Amniotic epithelial cell (primary cell): ENCODE data around the gene ALAS1.
A peak's percentile ranks its signal among the peaks of the same experiment; 100 is the strongest.
"Not testable (repeated sequence)": the region's sequence is repeated elsewhere in the genome, so short reads cannot be mapped to it uniquely, and the experiment has no call there.

ENCODE experiments used
- DNase-seq: peaks from one replicate; pipeline ENCODE4 v3.0.0-alpha.2; 2010; ENCODE audit warnings: low read depth

ALAS1 gene

DNA sequence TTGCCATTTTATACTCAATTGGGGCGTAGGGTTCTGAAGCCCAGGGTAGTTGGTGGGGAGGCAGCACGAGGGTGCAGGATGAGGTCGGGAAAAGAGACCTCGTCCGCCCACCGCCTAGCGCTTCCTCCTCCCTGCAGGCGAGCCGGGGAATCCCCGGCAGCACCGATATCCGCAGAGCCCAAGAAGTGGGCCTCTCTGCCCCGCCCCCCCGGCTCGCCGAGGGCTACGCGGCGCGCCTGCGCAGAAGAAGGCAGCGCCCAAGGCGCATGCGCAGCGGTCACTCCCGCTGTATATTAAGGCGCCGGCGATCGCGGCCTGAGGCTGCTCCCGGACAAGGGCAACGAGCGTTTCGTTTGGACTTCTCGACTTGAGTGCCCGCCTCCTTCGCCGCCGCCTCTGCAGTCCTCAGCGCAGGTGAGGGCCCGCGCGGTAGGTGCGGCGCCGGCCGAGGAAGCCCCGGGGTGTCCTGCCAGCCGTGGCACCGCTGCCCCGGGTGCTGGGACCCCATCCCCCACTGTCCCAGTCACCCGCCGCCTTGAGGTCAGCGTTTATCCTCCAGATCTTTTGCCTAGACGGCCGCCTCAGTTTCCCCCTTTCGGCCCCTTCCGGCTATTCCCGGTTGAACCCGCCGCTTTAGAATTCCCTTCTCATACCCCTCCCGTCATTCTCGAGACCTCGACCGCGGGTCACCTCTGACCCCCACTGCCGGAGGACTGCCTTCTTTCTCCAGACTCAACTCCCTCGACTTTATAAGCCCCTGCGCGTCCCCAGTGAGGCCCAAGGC is at the start of gene ALAS1:
TSS of gene ALAS1 (plus strand) at position 319 of the 784 bp plus-strand sequence. CDS start 1,082 bp downstream, outside the sequence.
- DNase-seq: peak; percentile 74

DNA sequence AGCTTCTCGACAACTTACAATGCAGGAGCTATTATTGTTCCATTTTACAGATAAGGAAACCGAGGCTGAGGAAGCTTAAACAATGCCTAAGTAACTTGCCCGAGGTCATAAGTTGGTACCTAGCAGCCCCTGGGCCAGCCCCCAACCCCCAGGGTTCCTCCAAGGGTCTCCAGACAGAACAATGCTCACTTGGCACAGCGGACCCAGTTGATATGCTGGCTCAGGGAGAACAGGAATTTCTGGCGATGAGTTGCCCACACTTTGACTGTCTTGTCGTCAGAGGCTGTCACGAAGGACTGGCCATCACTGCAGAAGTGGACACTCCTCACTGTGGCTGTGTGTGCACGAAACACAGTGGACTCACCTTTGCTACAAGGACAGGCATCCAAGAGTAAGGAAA is 48.9 kb upstream of the ALAS1 start:
- DNase-seq: no peak

DNA sequence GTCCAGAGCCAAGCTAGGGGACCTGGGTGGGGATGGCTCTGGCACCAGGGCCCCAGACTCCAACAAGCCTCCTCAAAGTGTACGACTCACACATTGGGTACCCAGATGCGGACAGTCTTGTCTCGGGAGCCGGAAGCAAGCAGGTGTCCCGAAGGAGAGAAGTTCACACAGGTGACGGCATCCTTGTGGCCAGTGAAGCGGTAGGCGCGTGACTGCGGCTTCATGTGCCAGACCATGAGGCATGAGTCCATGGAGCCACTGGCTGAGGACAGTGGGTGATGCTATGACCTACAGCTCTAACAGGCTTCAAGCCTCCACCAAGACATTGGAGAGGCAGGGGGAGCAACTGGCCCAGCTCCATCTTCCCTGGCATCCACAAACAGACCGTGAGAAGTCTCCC is 48.2 kb upstream of the ALAS1 start:
- no peak for DNase-seq

DNA sequence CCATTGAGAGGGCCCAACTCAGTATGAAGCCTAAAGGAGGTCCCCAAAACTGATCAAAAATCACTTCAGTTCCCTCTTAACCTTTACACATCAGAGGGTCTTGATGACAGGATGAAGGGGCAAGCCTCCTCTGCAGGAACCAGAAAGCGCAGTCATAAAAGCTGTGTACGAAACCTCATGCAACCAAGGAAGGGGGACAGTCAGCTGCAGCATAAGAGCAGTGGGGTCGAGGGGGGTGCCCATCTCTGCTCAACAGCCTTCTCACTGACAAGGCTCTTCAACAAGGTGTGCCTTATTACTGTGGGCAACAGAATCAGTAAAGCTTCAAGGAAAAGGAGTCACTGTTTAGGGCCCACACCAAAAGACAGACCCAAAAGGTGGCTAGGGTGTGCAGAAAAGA is 47.6 kb upstream of the ALAS1 start:
- no peak for DNase-seq

DNA sequence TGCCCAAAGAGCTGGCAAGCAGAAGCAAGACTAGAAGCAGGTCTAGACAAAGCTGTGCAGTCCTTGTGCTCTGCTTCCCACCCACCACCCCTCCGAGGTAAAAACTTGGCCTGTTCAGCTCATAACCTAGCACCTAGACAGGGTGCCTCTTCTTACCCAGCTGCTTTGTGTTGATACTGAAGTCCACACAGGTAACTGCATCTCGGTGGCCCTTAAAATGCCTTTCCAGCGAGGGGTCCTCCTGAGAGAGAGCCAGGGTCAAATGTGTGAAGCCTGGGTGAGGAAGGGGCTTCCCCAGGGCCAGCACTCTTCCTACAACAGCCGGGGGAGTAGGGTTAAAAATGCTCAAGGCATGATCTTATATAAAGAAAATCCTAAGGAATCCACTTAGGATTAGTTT is 47.1 kb upstream of the ALAS1 start:
- no peak for DNase-seq

DNA sequence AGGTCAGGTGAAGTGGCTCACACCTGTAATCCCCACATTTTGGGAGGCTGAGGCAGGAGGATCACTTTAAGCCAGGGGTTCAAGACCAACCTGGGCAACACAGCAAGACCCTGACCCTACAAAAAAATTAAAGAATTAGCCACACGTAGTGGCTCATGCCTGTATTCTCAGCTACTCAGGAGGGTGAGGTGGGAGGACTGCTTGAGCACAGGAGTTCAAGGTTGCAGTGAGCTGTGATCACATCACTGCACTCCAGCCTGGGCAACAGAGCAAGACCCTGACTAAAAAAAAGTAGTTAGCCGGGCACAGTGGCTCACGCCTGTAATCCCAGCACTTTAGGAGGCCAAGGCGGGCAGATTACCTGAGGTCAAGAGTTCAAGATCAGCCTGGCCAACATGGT is 46.0 kb upstream of the ALAS1 start:
- not testable (repeated sequence) for DNase-seq

DNA sequence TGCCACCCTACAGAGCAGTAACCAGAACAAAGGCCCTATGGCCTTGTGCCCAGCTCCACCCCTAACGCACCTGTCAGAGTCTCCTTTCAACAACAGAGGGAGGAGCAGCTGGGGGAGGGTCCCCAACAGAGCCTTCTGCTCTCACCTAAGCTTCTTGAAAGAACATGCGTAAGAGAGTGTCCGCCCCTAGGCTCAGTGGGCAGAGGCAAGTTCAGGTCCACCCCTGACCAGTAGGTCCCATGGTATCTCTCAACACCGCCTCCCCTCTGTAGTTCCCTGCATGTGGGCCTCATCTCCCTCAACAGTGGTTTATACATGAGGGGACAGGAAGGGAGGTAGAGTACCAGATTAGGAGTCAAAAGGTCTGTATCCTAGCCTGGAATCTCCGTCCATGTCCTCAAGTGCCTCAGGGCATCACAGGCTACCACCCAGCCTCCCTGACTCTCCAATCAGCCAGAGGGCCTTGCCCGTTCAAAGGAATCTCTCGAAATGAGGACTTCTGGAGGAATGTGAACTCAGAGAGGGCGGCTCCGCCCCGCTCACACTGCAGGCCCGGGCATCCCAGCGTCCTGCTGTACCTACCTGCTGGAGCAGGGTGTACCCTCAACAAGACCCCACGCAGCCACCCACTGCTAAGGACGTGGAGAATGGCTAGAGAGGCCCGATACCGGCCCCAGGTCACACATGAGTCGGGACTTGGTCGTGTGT is 44.4 kb upstream of the ALAS1 start:
- DNase-seq: peak; percentile 8

DNA sequence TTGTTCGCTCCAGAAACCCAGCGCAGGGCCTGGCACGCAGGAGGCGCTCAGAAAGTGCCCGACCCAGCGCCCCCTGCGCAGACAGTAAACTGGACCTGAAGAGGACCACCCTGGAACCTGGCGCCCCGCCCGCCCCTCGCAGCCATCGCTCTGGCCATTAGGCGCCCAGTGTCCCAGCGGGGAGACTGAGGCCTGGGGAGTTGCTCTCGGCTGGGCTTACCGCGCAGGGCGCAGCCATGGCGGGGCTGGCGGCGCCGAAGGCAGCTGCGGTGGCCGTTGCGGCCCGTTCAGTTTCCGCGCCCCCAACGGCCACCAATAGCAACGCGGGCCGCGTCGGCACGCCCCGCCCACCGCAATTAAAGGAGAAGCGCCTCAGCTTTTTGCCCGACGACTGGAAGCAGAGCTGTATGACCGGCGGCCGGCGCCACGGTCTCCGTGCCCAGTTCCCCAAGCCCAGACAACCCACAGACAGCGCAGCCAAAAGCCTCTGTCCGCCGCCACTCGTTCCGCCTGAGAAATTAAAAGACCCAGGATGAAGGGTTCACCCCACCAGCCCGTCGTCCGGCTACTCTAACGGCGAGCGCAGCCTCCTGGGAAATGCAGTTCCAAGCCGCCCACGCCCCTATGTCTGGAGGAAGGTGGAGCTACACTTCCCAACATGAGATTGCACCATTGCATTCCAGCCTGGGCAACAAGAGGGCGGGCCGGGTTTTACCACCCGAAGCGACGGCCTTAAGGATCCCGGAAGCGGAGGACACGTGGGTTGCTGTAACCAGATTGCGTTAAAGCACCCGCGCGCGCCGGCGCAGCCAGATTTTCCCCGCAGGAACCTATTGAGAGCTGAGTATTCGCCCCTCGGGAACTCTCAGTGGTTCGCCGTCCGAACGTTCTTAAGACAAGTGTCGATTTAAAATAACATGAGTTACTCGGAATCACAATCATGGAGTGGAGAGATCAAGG is 43.5 kb upstream of the ALAS1 start, which contains the start of gene POC1A:
TSS of gene POC1A (minus strand) at position 289 of the 960 bp plus-strand sequence. CDS start at position 238, 51 bp downstream.
- peak; percentile 98 for DNase-seq

DNA sequence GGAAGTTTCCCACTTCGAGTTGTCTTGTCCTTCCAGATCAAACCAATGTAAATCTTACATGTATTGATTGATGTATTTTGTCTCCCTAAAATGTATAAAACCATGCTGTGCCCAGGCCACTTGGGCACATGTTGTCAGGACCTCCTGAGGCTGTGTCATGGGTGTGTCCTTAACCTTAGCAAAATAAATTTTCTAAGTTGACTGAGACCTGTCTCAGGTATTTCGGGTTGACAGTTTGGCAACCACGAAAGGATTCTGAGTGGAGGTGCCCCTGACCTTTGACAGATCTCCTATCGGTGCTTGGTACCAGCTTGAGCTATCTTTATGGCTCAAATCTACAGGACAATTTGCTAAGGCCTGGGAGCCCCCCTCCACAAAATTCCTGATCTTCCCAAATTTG is 42.0 kb upstream of the ALAS1 start:
- DNase-seq: no peak

DNA sequence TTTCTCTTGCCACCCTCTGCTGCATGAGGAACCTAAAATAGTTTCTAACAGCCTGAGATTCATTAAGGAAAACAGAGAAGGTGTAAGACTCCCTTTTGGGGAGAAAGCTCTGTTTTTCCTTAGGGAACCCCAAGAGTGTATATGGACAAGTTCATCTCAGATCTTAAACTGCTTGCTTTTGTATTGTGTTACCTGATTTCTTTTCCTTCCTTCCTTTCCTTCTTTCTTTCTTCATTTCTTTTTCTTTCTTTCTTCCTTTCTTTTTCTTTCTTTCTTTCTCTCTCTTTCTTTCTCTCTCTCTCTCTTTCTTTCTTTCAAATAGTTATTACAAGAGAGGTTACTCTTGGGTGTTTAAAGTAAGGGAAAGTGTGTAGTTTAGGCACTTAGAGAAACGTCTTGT is 38.5 kb upstream of the ALAS1 start:
- no peak for DNase-seq

DNA sequence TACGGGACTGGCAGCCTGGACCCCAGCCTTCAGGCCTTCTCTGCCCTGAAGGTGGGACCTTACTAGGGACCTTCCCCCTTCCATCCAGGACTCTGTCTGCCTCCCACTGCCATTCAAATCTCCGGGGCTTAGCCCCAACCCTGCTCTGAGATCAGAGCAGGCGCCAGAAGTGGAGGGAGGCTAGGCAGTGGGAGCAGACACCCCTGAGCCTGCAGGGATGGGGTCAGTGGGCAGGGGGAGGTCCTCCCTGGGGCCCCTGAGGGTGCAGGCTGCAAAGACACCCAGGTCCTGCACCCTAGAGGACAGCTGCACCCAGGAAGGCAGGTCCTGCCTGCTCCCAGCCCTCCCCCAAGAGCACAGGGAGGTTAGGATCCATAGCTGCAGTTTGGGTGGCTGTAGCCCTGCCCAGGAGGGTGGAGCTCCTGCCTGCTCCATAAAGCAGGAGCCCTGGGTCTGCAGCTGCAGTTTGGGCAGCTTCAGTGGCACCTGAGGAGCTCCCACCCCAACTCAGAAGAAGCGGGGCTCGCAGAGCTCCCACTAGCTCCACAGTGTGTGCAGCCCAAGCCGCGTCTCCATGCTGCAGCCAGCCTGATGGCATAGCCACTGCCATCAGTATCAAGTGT is 35.6 kb upstream of the ALAS1 start:
- no peak for DNase-seq

DNA sequence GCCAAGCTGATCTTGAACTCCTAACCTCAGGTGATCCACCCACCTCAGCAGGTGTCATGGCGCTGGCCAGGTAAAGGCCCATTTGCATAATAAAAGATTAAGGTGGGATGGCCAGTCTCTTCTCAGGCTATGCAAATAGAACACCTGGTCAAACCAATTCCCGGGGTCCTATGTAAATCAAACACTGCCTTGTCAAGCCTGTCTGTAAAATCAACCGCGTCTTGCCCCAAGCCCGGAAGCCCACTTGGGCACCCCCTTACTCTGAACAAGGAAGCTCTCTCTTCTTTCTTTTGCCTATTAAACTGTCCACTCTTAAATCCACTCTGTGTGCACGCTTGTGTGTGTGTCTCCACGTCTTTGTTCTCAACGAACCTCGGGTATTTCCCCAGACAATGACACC is 30.7 kb upstream of the ALAS1 start:
- DNase-seq: no peak

DNA sequence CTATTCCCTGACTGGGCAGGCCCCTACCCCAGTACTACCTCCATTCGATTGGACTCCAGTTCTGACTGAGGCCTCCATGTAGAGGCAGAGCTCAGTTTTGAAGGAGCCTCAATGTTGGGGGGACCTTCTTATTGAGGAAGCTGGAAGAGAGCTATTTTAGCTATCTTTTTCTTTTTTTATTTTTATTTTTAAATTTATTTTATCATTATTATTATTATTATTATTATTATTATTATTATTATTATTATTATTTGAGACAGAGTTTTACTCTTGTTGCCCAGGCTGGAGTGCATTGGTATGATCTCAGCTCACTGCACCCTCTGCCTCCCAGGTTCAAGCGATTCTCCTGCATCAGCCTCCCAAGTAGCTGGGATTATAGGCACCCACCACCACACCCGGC is 27.7 kb upstream of the ALAS1 start:
- DNase-seq: not testable (repeated sequence)

DNA sequence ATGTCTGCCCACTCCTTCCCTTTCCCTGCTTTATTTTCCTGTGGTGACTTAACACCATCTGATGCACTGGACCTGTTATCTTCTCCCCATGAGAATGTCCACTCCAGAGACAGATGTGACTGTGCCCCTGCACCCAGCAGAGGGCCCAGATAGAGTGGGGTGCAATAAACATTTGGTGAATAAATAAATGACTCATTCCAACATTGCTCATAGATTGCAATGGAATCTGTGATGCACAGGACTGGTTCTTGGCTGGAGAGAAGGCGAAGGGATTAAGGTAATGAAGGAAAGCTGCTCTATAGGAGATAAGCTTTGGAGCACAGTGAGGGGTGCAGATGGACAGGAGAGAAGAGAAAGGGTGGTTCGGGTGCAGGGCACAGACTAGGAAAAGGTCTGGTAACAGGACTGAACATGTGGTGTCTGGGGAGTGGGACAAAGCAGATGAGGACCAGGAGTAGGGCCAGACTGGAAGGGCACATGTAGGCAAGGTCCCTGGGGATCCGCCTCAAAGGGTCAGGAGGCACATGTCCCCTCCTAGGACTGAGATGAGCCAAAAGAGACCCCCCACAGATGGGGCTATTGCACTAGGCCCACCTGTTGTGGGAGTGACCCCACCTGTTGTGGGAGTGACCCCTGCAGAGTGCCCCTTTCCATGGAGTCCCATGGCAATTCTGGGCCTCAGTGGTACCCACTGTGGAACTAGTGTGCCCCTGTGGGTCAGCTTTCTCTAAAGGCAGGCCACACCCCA is 26.3 kb upstream of the ALAS1 start:
- peak; percentile 80 for DNase-seq

DNA sequence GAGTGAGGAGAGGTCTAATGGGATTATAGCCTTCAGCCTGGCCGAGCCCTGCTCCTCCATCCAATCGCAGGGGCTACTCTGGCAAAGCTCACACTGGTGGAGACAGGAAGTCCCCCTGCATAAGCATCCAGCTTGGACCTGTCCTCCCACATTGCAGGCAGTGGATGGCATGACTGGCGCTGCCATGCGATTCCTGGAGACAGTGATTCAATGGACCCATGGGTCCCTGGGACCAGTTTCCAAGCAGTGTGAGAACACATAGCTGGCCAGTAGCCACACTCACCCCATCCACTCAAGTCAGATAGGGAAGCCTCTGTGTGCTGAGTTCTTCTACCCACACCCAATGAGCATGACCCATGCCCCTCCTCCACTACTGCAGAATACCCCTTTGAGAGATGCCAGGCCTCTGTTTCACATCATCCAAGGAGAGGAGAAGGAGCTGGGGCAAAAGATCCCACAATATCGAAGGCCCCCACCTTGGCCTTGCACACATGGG is 25.6 kb upstream of the ALAS1 start:
- no peak for DNase-seq

DNA sequence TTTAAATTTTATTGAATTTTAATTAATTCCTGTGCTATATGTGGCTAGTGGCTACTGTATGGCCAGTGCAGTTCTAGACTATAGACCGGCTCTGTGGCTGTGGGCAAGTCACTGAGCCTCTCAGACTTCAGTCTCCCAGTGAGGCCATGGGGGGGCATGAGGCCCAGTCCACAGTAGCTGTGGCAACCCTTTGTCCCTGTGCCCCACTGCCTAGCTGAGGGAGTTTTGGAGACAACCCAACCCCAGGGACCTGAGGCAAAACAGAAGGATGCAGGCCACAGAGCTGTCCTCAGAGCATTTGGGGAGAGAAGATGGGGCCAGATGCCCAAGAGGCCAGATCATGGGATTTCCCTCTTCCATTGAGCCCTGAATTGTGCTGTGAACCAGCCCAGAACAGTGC is 24.9 kb upstream of the ALAS1 start:
- DNase-seq: no peak

DNA sequence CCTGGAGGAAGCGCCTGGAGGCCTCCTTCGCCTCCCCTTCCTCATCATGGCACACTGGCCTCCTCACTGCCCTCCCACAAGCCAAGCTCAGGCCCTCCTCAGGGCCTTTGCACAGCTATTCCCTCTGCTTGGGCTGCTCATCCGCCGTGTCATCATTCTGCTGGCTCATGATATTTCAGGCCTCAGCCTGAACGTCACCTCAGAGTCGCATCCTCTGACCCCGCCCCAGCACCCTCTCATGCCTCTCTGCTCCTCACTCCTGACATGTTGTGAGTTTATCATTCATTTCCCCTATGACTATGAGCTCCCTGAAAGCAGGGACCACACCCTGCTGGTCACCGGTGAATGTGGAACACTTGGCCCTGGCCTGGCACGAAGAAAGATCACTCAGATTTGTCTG is 23.1 kb upstream of the ALAS1 start:
- DNase-seq: no peak

DNA sequence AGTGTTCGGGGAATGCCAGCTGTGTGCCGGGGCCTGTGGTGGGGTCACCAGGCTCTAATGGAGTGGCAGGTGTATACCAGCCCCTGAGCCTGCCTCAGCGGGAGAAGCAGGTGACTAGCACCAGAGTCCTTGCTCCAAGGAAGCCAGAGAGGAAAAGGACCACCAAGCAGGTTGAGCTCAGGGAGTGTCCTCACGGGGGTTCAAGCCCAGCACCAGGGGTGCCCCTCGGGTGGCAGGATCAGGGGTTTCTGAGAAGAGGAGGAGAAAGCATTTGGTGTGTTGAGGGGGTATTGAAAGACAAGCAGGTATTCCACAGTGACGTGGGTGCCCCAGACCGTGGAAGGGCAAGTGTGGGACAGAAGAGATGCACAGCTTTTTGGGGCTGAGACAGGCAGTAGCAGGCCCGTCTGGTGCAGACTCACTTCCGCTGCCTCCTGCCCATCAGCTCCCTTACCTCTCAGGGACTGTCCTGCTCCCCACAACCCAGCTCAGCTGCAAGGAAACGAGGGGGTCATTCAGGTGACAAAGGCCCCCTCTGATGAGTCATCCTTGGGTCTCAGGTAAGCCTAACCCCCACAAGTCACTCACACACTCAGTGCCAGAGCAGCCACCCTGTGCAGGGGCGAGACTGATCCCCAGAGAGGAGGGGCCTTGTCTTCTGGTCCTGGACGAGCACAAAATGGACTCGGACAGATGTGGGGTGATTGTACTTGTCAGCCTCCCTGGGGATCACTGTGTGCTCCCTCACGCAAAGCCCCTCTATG is 22.4 kb upstream of the ALAS1 start:
- DNase-seq: no peak

DNA sequence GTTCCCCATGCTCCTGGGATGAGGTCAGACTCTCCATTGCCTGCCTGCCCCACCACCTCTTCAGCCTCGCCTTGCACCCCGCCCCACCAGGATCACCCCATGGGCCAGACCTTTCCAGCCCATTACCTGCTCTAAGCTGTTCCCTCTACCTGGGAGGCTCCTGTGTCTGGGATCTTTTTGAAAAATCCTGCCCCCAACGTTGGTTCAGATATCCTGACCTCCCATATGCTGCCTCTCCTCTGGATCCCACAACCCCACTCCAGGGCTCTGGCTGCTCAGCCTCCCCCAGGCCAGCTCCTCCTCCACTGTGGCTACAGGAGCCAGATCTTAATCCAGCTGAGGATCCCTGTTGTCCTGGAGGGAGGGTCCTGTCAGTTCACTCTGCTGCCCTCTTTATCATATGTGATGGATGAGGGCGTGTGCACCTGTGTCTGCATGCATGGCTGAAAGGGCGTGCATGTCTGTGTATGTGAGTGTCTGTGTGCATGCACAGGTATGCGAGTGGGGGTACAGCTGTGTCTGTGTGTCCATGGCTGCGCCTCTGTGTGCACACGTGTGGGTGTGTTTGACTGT is 21.7 kb upstream of the ALAS1 start:
- no peak for DNase-seq
